Measurements from ENCODE around the gene MAGEA10. TPM values are rescaled to one million over a fixed set of nuclear protein-coding genes. Genes with fewer than 3 reads are reported as not detected.

MAGEA10 gene
- total and polyA plus RNA-seq, 9 of the 15 experiments (the other 6 are each of a cell fraction or from before 2014, with no cell fraction given) = 0.06 to 0.45 (median 0.15) TPM; not detected in 4

Other genes with a start within 250 kb of the MAGEA10 start
- 0.50 and 0.90 TPM in 2 replicates for gene MAGEA4, start 225.7 kb downstream of the MAGEA10 start, total RNA-seq (2014; rRNA removed)
- gene MAGEA4, start 225.7 kb downstream of the MAGEA10 start, total RNA-seq (2014; rRNA removed; fragmentation: Illumina TruSeq; extraction: Trizol) = 0.67 and 0.95 TPM in 2 replicates
- 0.53 and 0.69 TPM in 2 replicates for gene MAGEA4, start 225.7 kb downstream of the MAGEA10 start, total RNA-seq (2015; rRNA removed; fragmentation: Illumina TruSeq; extraction: Trizol)
- gene MAGEA4, start 225.7 kb downstream of the MAGEA10 start, total RNA-seq (2021) = 0.40 and 0.62 TPM in 2 replicates
- 0.18 and 0.42 TPM in 2 replicates for gene MAGEA4, start 225.7 kb downstream of the MAGEA10 start, polyA plus RNA-seq (2011; rRNA removed)
- 0.84 and 1.1 TPM in 2 replicates for gene MAGEA4, start 225.7 kb downstream of the MAGEA10 start, polyA plus RNA-seq (2014; fragmentation: Illumina TruSeq; extraction: Trizol)
- 1 to 10 TPM in 1 of 2 experiments, under 1 TPM in 1; 0.93 to 1.9 TPM for gene MAGEA4, start 225.7 kb downstream of the MAGEA10 start, polyA plus RNA-seq (2014; fragmentation: Nextera tagmentation; extraction: Ambion mirVana)
- 0.60 and 0.70 TPM in 2 replicates for gene MAGEA4, start 225.7 kb downstream of the MAGEA10 start, polyA plus RNA-seq (2014; rRNA removed)
- gene GABRE, start 163.9 kb downstream of the MAGEA10 start, total RNA-seq (2014; rRNA removed) = 134 and 135 TPM in 2 replicates
- 134 and 136 TPM in 2 replicates for gene GABRE, start 163.9 kb downstream of the MAGEA10 start, total RNA-seq (2014; rRNA removed; fragmentation: Illumina TruSeq; extraction: Trizol)
- 157 and 159 TPM in 2 replicates for gene GABRE, start 163.9 kb downstream of the MAGEA10 start, total RNA-seq (2015; rRNA removed; fragmentation: Illumina TruSeq; extraction: Trizol)
- gene GABRE, start 163.9 kb downstream of the MAGEA10 start, total RNA-seq (2021) = 145 and 184 TPM in 2 replicates
- 456 and 488 TPM in 2 replicates for gene GABRE, start 163.9 kb downstream of the MAGEA10 start, polyA plus RNA-seq (2011; rRNA removed)
- 118 and 148 TPM in 2 replicates for gene GABRE, start 163.9 kb downstream of the MAGEA10 start, polyA plus RNA-seq (2014; fragmentation: Illumina TruSeq; extraction: Trizol)
- 10 to 100 TPM; 23.1 to 40.7 TPM for gene GABRE, start 163.9 kb downstream of the MAGEA10 start, polyA plus RNA-seq (2014; fragmentation: Nextera tagmentation; extraction: Ambion mirVana)
- 189 and 192 TPM in 2 replicates for gene GABRE, start 163.9 kb downstream of the MAGEA10 start, polyA plus RNA-seq (2014; rRNA removed)